HG03575 (cell line): Measurements from ENCODE around the gene LENG8.
A peak's percentile ranks its signal among the peaks of the same experiment; 100 is the strongest.

Source experiments
- ATAC-seq: cut with Tn5 transposase; IDR thresholded peaks from one replicate; pipeline ENCODE4 v1.9.1; 2021; ENCODE audit not compliant: unreplicated experiment, insufficient number of reproducible peaks, low FRiP score; ENCODE audit errors: extremely low read depth

Gene LENG8

DNA sequence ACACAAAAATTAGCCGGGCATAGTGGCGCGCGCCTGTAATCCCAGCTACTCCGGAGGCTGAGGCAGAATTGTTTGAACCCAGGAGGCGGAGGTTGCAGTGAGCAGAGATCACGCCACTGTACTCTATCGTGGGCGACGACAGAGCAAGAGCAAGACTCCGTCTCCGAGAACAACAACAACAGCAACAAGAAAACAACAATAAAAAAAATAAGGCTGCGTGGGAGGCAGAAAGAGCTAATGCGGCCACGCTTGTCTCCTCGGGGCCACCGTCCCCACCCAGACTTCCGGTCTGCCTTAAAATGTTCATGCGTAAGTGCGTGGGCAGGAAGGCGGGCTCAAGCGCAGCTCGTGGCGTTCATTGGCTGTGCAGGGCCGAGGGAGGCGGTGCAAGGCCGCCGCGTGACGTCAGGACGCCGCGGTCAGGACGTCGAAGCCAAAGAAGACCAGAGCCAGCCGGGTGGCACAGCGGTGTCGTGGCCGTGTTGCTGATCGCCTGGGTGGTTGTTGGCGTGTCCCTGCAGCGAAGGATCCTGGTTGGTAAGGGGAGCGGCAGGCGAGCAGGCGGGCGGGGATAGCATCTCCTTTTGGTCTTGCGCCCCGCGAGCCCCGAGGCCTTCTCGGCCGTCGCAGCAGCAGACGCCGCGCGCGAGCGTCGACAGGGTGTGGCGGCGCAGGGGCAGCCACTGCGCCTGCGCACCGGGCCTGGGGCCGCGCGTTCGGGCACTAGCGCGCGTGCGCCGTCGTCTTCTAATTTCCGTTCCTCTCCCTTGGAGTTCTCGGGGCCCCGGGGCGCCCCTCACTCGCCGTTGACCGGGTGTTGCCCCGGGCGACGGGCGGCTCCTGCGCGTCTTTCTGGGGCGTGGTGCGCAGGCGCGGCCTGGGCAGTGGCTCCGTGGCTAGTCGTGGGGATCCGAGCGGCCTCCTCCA, at the start of gene LENG8:
Gene LENG8 (plus strand): TSS at position 426 of the 927 bp plus-strand sequence. CDS start 2,146 bp downstream, outside the sequence.
- ATAC-seq = peak; percentile 55

DNA sequence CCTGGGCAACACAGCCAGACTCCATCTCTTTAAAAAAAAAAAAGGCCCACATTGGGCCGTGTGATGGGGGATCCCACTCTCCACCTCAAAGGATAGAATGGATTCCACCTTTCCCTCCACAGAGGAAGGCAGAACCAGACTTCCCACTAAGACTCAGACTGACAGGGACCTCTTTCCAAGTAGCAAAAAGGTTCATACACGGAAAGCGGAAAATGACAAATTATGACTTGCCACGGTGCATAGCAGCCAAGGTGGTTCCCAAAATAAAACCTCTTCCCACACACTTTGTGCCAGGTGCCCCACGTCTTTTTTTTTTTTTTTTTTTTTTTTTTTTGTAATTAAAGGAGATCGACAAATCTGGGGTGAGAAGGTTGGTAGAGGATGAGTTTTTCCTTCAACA, 48.1 kb upstream of the LENG8 start:
- no peak for ATAC-seq

DNA sequence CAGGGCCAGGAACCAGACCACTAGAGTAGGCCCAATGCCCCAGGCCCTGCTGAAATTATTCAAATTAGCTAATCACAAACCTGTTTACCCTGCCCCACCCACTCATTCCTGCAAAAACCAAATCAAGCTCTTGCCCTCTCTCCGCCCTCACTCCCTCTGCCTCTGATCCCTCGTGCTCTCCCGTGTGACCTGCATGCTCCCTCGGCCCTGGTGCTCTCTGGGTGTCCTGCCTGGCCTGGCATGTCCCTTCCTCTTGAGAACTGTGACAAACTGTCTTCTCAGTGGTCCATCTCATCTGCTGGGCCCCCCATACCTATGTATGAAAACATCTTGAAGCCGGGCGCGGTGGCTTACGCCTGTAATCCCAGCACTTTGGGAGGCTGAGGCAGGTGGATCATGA, 45.9 kb upstream of the LENG8 start:
- ATAC-seq = no peak

DNA sequence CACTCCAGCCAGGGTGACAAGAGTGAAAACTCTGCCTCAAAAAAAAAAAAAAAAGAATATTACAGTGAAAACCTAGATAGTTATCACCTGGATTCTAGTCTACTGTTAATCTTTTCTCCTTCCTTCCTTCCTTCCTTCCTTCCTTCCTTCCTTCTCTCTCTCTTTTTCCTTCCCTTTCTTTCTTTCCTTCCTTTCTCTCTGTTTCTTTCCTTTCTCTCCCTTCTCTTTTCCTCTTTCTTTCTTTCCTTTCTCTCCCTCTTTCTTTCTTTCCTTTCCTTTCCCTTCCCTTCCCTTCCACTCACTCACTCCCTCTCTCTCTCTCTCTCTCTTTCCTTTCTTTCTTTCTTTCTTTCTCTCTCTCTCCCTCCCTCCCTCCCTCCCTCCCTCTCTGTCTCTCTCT, 43.4 kb upstream of the LENG8 start:
- no peak for ATAC-seq

DNA sequence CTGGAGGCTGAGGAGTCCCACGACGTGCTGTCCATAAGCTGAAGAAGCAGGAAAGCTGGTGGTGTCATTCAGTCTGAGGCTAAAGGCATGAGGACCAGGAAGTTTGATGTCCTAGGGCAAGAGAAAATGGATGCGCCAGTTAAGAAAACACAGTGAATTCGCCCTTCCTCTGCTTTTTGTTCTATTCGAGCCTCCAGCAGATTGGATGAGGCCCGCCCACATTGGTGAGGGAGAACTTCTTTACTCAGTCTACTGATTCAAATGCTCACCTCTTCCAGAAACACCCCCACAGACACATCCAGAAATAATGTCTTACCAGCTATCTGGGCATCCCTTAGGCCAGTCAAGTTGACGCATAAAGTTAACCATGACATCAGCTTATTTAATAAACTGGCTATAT, 41.2 kb upstream of the LENG8 start:
- ATAC-seq = no peak

DNA sequence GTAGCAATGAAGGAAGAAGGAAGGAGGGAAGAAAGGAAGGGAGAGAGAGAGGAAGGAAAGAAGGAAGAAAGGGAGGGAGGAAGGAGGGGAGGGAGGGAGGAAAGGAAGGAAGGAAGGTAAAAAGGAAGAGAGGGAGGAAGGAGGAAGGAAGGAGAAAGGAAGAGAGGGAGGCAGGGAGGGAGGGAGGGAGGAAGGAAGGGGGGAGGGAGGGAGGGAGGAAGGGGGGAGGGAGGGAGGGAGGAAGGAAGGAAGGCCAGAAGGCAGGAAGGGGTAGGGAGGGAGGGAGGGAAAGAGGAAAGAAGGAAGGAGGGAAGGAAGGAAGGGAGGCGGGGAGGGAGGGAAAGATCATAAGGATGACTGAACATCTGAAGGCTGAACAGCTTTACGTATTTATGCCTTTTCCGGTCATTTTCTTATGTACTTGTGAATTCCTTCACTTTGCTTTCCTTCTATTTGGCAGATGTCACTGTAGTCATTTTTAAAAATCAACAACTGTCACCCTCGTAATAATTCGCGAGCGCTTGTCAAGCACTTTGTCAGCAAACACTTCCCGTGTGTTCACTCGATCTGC, 40.5 kb upstream of the LENG8 start:
- ATAC-seq = no peak

DNA sequence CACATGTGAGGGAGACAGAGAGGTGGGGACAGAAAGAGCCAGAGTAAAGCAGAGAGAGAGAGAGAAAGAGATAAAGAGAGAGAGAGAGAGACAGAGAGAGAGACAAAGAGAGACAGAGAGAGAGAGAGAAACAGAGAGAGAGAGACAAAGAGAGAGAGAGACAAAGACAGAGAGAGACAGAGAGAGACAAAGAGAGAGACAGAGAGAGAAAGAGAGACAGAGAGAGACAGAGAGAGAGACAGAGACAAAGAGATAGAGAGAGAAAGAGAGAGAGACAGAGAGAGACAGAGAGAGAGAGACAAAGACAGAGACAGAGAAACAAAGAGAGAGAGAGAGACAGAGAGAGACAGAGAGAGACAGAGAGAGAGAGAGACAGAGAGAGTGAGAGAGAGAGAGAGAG, 38.0 kb upstream of the LENG8 start:
- ATAC-seq = no peak

DNA sequence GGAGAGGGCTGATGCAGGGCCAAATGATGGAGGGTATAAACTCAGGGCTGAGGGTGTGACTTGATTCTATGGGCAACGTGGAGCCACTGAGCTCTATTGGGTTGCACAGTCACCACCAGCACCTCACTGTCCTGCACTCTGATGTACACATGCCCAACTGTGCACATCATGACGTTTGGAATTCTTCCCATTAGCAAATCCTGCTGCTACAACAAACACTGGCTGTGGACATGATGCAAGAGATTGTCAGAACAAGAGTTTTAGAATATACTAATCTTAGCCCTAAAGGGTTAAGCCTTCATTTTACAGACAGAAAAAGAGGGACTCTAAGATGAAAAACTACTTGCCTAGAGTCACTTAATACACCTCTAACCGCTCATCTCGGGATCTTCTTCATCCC, 36.1 kb upstream of the LENG8 start:
- ATAC-seq = no peak

DNA sequence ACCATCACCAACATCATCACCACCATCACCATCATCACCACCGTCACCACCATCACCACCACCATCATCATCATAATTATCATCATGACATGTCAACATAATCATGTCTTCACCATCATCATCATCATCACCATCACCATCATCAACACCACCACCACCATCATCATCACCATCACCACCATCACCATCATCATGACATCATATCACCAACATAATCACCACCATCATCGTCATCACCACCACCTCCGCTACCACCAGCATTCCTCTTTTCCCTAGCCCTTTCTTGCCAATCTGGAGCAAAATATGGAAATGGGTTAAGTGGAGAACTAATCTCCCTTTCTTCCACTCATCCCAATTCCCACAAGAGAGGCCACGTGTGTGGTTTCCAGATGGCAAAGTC, 34.8 kb upstream of the LENG8 start:
- ATAC-seq = no peak

DNA sequence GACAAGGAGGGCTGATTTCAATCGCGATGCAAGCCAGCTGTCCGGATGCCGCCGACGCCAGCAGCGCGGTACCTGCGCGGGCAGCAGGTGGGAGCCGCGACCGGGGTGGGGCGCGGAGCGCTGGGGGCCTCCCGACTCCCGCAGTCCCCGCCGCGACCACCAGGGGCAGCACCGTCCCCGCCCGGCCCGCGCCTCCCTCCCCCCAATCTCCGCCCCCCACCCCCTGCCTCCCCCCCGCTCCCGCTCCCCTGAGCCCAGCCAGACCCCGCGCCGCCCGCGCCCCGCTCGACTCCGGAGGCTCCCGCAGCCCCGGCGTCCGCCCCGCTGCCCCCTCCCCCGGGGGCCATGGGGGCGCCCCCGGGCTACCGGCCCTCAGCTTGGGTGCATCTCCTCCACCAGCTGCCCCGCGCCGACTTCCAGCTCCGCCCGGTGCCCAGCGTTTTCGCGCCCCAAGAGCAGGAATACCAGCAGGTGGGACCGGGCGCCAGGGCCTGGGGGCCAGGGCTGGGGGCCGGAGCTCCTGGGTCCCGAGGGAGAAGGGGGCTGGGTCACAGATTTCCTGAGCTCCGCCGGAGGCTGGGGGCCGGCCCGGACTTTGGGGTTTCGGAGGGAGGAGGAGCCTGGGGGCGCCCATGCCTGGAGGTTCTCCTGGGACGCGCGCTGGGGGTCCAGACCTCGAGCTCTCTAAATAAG, 33.6 kb upstream of the LENG8 start, which contains the start of gene TTYH1:
Gene TTYH1 (plus strand): TSS at position 257 of the 693 bp plus-strand sequence. CDS start 89 bp downstream, at position 346.
- no peak for ATAC-seq

DNA sequence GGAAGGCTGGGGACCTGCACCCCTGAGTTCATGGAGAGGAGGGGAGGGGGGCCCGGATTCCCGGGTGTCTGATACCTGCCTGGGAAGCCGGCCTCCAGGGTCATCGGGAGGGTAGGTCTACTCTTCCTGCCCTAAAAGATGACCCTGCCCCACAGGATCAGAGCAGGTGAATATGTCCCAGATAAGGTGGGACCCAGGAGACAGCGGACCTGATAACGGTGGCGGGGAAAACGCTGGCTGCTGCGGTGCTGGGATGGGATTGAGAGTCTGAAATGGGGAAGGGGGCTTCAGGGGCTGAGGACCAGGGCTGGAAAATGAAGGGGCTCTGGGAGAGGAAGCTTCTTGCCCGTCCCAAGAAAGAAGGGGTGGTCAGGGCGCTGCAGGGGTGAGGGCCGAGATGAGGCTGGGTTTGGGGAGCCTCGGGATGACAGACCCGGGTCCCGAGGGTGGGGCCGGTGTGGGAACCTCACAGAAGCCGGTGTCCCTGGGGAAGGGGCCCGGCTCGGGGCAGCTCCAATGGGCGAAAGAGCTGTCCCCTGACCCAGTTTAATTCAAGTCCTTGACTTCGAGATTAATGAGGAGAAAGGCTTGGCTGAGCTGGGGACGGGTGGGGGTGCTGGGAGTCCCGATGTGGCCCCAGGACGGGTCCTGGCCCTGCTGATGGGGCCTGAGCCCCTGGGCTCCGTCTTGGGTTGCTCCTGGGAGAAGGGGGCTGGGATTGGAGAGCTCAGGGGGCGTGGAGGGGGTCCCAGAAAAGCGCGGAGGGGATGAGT, 32.9 kb upstream of the LENG8 start:
- ATAC-seq = no peak

DNA sequence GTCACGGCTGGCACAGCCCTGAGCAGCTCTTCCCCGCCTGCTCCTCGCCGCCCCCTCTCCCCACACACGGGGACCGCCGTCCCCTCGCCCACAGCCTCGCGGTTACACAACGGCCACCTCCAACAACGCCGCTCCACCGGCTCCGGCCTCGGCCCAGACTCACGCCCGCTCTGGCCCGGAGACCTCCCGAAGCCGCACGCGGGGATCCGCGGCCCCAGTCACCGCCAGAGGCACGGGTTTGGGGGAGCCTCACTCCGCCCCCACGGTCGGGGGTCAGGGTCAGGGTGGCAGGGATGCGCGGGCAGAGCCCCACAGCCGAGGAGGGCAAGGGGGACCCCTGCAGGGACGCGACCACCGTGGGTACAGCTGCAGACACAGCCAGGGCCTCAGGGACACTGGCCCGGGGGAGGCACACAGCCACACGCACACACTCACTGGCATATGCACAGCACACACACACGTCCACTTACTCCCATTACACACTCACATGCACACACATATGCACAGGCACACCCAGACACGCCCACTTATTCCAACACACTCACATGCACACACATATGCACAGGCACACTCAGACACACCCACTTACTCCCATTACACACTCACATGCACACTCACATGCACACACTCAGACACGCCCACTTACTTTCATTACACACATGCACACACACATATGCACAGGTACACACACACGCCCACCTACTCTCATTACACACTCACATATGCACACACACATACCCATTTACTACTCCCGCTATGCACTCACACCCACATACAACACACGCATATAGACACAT, 32.1 kb upstream of the LENG8 start:
- ATAC-seq = no peak

DNA sequence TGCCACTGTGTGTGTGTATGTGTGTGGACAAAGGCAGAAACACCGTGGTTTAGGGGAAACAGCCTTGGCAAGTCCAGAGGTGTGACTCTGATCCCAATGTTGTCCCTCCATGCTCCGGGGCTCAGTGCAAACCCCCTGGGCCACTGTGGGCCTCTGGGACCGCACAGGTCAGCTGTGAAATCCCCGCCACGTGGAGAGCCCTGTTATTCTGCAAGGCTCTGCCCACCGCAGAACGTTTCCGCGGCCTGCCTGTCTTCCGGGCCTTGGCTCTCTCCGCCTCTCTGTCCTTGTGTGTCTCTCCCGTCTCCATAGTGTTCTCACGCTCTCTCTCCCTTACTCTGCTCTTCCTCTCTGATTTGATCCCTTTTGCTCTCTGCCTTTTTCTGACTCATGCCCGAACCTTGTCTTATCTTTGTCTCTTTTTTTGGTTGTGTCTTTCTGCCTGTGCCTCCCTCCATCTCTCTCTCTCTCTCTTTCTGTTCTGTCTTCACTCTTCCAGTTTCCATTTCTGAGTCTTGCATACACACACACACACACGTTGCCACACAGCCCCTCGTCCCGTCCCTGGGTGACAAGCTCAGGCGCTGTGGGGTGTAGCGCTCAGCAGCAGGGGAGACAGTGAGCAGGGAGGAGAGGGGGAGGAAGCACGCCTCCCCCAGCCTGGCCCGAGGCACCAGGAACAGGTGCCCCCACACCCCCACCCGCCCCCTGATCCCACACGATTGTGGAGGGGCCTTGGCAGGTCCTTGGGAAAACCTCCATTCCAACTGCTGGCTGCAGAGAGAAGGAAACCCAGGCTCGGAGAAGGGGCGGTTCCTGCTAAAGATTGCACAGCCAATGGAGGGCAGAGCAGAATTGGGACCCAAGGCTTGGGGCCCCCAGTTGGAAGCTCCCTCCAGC, 30.7 kb upstream of the LENG8 start:
- ATAC-seq = no peak

DNA sequence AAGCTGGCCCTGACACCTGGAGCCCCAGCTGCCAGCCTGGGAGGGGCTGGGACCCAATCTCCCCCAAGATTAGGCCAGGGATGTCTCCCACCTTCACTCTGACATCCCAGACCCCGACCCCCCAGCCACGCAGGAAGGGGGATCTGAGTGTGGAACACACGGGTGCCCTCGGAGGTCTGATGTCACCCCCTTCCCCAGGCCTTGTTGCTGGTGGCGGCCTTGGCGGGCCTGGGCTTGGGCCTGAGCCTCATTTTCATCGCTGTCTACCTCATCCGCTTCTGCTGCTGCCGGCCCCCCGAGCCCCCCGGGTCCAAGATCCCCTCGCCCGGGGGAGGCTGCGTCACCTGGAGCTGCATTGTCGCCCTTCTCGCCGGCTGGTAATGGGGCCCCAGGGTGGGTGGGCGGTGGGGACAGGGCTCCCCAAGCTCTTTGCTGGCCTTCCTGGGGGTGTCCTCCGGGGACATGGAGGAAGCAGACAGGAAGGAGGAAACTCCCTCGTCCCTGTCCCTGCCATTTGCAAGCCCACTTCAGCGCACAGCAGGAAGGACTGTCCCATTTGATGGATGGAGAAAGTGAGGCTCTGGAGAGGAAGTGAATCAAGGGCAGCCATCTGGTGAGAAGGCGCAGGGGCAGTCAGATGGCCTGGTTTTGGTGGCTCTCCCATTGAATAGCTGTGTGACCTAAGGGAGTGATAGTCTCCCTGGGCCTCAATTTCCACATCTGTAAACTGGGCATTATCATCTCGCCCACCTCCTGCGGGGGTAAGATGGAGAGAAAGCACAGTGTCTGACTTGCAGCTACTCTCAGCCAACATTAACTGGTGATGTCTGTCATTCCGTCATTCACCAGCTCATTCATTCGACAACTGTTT, 29.8 kb upstream of the LENG8 start:
- ATAC-seq = no peak

DNA sequence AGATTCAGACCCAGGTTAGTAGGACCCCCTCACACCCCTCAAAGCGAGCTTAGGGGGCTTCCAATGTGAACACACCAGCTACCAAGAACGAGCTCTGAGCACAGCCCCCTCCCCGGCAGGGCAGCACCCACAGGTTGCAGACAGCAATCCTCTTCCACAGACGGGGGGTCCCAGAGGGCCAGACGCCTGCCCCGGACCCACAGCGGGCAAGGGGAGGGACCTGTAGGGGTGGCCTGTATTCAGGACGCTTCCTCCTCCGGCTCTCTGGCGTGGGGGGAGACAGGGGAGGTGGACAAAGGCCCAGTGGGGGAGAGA, 29.0 kb upstream of the LENG8 start:
- no peak for ATAC-seq

DNA sequence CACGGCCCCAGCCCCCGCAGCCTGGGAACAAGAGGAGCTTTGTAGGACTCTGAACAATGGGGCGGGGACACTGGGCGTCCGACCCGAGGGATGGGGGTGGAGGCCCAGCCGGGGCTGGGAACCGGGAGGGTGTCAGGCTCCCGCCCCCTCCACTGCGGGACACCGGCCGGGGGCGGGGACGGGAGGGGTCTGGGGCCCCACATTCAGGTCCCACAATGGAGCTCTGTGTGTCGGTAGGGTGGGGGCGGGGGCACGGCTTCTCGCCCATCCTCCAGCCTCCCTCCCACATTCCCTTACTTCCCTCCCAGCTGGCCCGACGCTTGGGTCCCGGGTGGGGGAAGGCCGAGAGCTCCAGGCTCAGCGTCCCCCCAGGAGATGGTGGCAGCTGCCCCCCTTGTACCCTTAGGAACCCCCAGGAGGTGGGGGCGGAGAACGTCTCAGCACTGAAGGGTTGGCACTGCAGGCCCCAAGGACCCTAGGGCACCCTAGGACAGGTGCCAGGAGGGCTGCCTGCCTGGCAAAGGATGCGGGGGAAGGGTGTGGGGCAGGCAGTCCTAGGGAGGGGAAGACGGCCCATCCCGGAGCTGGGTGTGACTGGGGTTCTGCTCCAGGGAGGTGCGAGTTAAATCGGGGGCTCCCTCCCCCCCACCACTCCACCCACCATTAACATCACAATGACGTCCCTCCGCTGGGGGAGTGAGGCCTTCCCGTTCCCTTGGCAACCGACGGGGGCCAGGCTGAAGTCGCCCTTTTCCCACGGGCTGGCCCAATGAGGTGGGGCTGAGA, 28.4 kb upstream of the LENG8 start:
- no peak for ATAC-seq
